Peyer's patch (tissue), 4 donors: Measurements from ENCODE around the gene TBC1D7.

Experiments used
- POLR2A ChIP-seq, 2 donors: fragments of 450-650 bp; IDR thresholded peaks; one replicate each; pipeline ENCODE4 v1.5.1; 2017; ENCODE audit warnings: antibody characterized with exemption in 2 of 2, mild to moderate bottlenecking in 2 of 2, moderate library complexity in 2 of 2
- TF ChIP-seq, protein P1 (sequence below), 6 experiments: fragments of 450-650 bp in 4 of 6; fragments of 200-600 bp in 2 of 6; sonication (generic) in 1 of 6; IDR thresholded peaks; one replicate each; pipeline ENCODE4 v1.5.1; 2017 to 2019; ENCODE audit warnings: antibody characterized with exemption in 6 of 6, mild to moderate bottlenecking in 3 of 6, moderate library complexity in 1 of 6

DNA sequence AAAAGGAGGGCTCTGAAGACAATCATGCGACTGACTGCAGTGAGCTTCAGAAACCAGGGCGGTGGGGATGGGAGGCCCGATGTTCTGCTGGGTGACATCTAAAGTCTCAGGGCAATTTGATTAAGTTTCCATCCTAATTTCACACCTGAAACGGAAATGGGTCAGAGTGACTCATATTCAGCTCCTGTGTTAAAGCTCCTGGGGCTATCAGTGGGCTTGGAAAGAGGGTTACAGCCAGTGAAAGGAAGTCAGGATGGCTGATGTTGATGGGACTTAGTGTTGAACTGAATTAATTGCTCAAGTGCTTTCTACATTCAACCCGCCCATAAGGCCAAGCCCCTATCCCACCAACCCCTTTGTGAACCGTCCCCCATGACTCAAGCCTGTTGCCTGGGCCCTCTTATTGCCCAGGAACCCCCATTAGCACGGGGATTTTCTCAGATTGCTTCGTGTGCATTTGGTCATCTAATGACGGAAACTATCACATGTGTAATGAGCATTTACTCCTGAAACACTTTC, 47.1 kb upstream of the TBC1D7 start:
- TF ChIP-seq POLR2A (IDR thresholded peaks at IDR 0.05): no peak
- TF ChIP-seq, protein P1, sequence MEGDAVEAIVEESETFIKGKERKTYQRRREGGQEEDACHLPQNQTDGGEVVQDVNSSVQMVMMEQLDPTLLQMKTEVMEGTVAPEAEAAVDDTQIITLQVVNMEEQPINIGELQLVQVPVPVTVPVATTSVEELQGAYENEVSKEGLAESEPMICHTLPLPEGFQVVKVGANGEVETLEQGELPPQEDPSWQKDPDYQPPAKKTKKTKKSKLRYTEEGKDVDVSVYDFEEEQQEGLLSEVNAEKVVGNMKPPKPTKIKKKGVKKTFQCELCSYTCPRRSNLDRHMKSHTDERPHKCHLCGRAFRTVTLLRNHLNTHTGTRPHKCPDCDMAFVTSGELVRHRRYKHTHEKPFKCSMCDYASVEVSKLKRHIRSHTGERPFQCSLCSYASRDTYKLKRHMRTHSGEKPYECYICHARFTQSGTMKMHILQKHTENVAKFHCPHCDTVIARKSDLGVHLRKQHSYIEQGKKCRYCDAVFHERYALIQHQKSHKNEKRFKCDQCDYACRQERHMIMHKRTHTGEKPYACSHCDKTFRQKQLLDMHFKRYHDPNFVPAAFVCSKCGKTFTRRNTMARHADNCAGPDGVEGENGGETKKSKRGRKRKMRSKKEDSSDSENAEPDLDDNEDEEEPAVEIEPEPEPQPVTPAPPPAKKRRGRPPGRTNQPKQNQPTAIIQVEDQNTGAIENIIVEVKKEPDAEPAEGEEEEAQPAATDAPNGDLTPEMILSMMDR (IDR thresholded peaks at IDR 0.05): no peak
